Measurements from ENCODE around the gene EVI5. TPM values are rescaled to one million over a fixed set of nuclear protein-coding genes. Genes with fewer than 3 reads are reported as not detected.
A peak's percentile ranks its signal among the peaks of the same experiment; 100 is the strongest.

EVI5 gene
- total RNA-seq, 2 donors from 2014 or later: 7.9 to 18.9 TPM

- DNase-seq: no peak
- WGBS, 2 donors: 67 to 80% methylated on average over 3 of the region's 3 CpGs
- Histone ChIP-seq H3K27ac (no peak overlapping the region), H3K4me1 (no peaks in the 10 kb centered on the region), H3K36me3 (replicated peaks in 1 of 2; ENCODE audit: insufficient read depth in 1 of 2, low read depth in 2 of 2) (no peaks in the 10 kb centered on the region), H3K27me3 (no peaks in the 10 kb centered on the region), H3K9me3 (no peaks in the 10 kb centered on the region), H3K4me3 (no peak overlapping the region)
- no peak for TF ChIP-seq POLR2A (IDR thresholded peaks at IDR 0.05)
- TF ChIP-seq, protein P1, sequence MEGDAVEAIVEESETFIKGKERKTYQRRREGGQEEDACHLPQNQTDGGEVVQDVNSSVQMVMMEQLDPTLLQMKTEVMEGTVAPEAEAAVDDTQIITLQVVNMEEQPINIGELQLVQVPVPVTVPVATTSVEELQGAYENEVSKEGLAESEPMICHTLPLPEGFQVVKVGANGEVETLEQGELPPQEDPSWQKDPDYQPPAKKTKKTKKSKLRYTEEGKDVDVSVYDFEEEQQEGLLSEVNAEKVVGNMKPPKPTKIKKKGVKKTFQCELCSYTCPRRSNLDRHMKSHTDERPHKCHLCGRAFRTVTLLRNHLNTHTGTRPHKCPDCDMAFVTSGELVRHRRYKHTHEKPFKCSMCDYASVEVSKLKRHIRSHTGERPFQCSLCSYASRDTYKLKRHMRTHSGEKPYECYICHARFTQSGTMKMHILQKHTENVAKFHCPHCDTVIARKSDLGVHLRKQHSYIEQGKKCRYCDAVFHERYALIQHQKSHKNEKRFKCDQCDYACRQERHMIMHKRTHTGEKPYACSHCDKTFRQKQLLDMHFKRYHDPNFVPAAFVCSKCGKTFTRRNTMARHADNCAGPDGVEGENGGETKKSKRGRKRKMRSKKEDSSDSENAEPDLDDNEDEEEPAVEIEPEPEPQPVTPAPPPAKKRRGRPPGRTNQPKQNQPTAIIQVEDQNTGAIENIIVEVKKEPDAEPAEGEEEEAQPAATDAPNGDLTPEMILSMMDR (IDR thresholded peaks at IDR 0.05): no peak
- no peak for ATAC-seq
- intact Hi-C loops (cut with DNase I): loop anchor here (10.0 kb wide), 1 partner anchor 66 kb away; no protein-coding TSS in a partner anchor
Observed at GRCh38 chr1:92820551-92820950, 35.6 kb upstream of the EVI5 start.

- Histone ChIP-seq H3K4me3 (no peak overlapping the region), H3K27ac (no peak overlapping the region), H3K36me3 (replicated peaks in 1 of 2; ENCODE audit: insufficient read depth in 1 of 2, low read depth in 2 of 2) (no peaks in the 10 kb centered on the region), H3K9me3 (no peaks in the 10 kb centered on the region), H3K4me1 (no peaks in the 10 kb centered on the region), H3K27me3 (no peaks in the 10 kb centered on the region)
- ATAC-seq (no peak), DNase-seq (no peak)
- intact Hi-C loops (cut with DNase I): loop anchor here (10.0 kb wide), 1 partner anchor 65 kb away; no protein-coding TSS in a partner anchor
- 44 to 58% methylated on average over 3 of the region's 3 CpGs for WGBS, 2 donors
- TF ChIP-seq POLR2A (IDR thresholded peaks at IDR 0.05): no peak
- TF ChIP-seq, protein P1 (IDR thresholded peaks at IDR 0.05): no peak
Observed at GRCh38 chr1:92820024-92820423, 35.1 kb upstream of the EVI5 start.

DNA sequence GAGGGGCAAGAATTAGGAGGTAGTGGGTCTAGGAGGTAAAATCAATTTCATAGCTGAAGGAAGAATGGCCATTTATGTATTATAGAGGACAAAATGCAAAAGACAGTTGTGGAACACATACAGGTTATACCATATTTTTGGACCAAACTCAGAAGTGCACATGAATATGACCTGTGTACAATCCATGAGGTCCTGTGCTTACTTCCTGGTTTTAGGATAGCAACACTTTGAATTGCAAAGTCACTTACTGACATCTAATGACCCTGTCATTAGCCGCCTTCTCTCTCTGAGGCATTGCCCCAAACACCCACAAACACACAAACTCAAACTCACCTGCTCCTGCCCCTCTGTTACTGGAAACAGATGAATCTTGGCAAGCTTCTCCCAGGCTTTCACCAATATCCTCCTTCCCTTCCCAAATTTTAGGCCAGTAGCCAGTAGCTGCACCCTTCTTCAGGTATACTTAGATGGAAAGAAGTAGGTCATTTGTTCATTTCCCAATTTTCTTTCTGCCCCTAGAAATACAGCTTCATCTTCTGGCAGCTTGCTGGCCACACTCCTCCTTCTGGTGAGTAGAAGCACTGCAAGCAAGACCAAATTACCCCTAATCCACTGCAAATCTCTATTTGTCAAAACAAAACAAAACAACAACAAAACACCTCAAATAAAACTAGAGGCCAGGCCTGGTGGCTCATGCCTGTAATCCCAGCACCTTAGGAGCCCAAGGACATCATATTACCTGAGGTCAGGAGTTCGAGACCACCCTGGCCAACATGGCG, 33.3 kb upstream of the EVI5 start:
- no peaks in the 10 kb centered on the region for H3K4me1 ChIP-seq
- no peak overlapping the region for H3K27ac ChIP-seq
- H3K36me3 ChIP-seq (replicated peaks in 1 of 2; ENCODE audit: insufficient read depth in 1 of 2, low read depth in 2 of 2): no peaks in the 10 kb centered on the region
- H3K9me3 ChIP-seq: no peaks in the 10 kb centered on the region
- no peaks in the 10 kb centered on the region for H3K27me3 ChIP-seq
- no peak overlapping the region for H3K4me3 ChIP-seq
- DNase-seq: peak in 3 of 4 donors; percentile 19 to 48 (median 30)
- 89 to 96% methylated on average over 3 of the region's 3 CpGs for WGBS, 2 donors
- peak; percentile 67 for ATAC-seq
- intact Hi-C loops (cut with DNase I): no loop called here
- TF ChIP-seq, protein P1 (IDR thresholded peaks at IDR 0.05): peak; percentile 20 to 87 (median 66)
- TF ChIP-seq POLR2A (IDR thresholded peaks at IDR 0.05): no peak

DNA sequence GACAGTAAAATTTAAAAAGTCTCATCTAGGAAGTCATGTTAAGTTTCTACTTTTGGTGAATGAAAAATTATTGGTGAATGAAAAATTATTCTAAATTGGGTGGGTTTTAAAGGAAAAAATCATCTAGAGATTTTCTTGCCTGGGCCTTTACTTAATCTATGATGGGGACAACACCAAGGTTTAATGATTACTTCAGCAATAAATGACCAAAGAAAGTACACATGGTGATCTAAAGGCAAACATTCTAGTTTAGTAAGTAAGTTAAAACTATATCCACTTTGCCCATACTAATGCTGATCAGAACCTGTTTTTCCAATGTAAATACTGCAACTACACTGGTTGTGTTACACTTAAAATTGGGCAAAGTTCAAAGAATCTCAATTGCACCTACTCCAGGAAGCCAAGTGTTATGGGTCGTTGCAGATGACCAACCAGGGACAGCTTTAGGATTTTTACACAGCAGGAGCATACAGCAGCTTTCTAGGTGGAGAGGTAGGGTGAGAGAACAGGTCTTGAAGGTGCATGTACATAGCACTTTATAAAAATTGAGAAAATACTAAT, 32.3 kb upstream of the EVI5 start:
- ATAC-seq: no peak
- Histone ChIP-seq H3K9me3 (no peaks in the 10 kb centered on the region), H3K36me3 (replicated peaks in 1 of 2; ENCODE audit: insufficient read depth in 1 of 2, low read depth in 2 of 2) (no peaks in the 10 kb centered on the region), H3K27ac (peak overlapping the region in 1 of 4 donors; percentile 24), H3K27me3 (no peaks in the 10 kb centered on the region), H3K4me3 (no peak overlapping the region), H3K4me1 (no peaks in the 10 kb centered on the region)
- intact Hi-C loops (cut with DNase I): no loop called here
- WGBS, 2 donors: 11 to 27% methylated on average over 1 of the region's 1 CpG
- no peak for DNase-seq
- no peak for TF ChIP-seq POLR2A (IDR thresholded peaks at IDR 0.05)
- TF ChIP-seq, protein P1 (IDR thresholded peaks at IDR 0.05): no peak

Data from body of pancreas (tissue), 4 donors.